Activated CD4-positive, alpha-beta T cell treated with anti-CD3 and anti-CD28 coated beads, Interleukin-2, amount 50 U/mL, for 1 hour (primary cell): Measurements from ENCODE around the gene M1AP.
A peak's percentile ranks its signal among the peaks of the same experiment; 100 is the strongest.

ENCODE experiments used
- DNase-seq: peaks from one replicate; pipeline ENCODE4 v3.0.0-alpha.2; 2020

Gene M1AP

GRCh38 chr2:74538881-74539339 is 109.2 kb downstream of the M1AP start:
- DNase-seq: no peak

DNA sequence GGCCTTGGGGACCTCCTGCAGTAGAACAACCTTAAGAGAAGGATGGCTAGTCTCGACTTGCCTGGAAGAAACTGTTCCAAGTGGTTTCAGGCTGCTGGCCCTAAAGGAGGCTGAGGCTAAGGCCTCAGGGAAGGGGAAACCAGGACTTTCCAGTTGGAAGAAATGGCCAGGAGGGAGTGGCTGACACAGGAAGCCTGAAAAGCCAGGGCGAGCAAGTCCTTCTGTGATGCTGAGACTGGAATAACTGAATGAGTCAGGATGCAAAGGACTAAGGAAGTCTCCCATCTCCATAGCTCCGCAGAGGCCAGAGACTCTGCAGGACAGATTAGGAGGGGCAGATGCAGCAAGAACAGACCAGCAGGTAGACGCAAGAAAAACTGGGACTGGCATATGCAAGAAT is 111.0 kb downstream of the M1AP start:
- no peak for DNase-seq

DNA sequence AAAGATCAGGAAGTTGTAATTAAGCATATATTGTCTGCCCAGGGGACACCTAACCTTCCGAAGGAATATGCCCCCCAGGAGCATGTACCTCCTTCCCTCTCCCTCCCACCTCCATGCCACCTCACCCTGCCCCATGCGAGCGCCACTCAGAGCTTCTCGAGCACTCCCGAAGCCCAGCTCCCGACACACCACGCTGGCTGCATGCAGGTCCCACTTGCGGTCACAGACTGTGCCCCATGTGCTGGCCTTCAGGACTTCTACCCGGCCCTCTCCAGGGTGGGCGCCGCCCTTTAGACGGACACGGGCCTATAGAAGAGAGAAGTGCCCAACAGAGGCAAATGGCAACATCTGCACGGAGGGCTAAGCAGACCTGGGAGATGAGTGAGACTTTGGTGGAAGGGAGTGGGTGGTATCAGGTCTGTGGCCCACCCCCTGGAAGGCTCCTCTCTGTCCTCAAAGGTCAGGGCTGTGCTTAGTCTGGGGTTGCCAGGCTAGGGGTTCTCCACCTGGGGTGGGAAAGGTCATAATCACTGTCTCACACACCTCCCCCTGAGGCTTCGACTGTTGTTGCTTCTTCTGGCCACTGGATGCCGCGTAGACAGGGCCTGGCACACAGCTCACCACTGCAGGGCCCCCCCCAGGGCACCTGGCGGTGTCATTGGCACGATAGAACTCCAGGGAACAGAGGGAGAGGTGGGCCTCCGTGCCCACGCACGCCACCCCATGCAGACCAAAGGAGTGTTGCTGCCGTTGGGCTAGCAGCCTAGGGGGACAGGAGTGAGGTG is 111.8 kb downstream of the M1AP start:
- DNase-seq: no peak

- no peak for DNase-seq
Observed at GRCh38 chr2:74535440-74535965, 112.6 kb downstream of the M1AP start.

- DNase-seq: no peak
Observed at GRCh38 chr2:74534411-74534810, 113.7 kb downstream of the M1AP start.

GRCh38 chr2:74533464-74533863 is 114.7 kb downstream of the M1AP start:
- DNase-seq: no peak

DNA sequence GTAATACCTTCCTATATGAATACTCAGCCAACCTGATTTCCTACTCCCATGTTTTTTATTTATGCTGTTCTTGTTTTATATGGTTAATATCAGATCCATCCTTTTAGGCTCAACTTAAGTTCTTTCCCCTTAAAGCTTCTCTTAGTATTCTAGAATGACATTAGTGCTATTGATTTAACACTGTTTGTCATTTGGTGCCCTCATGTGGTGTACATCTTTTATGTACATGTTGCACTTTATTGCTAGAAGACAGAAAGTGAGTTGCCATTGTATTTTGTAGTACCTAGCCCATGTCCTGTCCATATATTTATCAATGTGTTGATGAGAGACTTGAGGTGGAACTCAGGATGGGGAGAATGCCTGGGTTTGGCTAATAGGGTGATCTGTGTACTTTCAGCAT is 115.9 kb downstream of the M1AP start:
- no peak for DNase-seq

GRCh38 chr2:74531666-74532065 is 116.5 kb downstream of the M1AP start:
- DNase-seq: no peak

- peak; percentile 43 for DNase-seq
Observed at GRCh38 chr2:74530239-74531187, 117.6 kb downstream of the M1AP start.

DNA sequence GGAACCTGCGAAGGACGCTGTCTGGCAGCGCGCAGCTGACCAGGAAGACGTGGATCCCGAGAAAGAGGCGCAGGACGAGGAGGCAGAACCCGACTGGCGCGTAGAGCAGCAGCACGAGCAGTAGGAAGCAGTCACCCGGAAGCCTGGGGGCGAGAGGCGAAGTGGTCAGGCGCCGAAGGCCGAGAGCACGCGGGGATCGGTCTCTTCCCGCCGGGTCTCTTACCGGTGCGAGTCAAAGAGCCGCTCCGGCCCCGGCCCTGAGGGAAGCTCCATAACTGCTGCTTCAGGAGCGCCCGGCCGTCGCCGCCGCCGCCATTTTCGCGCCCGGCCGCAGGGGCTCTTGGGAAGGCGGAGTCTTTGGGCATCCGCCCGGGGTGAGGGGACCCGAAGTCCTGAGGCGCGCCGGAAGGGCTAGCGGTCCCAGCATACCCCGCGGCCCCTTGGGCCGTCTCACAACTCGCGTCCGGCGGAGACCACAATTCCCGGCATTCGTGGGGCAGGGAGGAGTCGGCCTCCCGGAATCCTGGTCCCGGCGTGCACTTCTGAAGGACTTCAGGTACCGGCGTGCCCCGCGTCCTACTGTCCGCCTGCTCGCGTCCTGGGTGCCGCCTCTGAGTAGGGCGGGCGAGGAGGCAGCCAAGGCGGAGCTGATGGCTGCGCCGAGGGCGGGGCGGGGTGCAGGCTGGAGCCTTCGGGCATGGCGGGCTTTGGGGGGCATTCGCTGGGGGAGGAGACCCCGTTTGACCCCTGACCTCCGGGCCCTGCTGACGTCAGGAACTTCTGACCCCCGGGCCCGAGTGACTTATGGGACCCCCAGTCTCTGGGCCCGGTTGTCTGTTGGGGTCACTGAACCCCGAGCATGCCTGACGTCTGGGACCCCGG is 118.5 kb downstream of the M1AP start, which contains the start of the genes AUP1 and HTRA2:
Gene AUP1 (minus strand): TSS at position 350 of the 882 bp plus-strand sequence. CDS start 77 bp downstream, at position 273.
Gene HTRA2 (plus strand): TSS at position 577 of the 882 bp plus-strand sequence. CDS start 74 bp downstream, at position 651.
- DNase-seq: peak; percentile 81

DNA sequence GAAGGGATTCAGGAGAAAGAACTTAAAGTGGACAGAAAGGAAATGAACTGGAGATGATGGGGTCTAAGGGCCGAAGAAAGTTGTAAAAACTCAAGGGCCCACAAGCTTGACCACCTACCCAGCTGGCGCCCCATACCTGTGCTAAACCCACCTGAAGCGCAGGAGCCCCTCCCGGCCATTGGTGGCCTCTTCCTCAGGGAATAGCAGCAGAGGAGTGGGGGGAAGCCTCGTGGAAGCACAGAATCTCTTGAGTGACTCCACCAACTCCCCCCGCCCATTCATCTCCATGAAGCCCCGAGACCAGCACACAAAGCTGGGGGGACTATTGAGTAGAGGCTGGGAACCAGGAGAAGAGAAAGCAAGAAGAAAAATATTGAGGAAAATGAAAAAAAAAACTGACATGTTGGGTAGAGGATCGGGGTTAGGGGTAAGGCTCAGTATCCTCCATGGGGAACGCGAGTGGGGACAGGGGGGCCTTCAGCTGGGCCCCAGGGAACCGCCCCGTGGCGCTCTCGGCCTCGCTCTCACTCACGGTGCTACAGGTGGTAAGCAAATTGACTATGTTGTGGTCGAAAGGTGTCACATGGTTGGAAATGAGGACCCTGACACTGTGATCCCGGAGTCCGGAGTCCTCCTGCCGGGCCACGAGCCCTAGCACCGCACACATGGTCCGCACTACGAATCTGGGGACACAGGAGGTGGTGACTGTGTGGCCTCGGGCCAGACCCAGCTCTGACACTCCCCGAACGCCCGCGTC is 119.4 kb downstream of the M1AP start:
- no peak for DNase-seq

- DNase-seq: no peak
Observed at GRCh38 chr2:74527741-74528140, 120.4 kb downstream of the M1AP start.

DNA sequence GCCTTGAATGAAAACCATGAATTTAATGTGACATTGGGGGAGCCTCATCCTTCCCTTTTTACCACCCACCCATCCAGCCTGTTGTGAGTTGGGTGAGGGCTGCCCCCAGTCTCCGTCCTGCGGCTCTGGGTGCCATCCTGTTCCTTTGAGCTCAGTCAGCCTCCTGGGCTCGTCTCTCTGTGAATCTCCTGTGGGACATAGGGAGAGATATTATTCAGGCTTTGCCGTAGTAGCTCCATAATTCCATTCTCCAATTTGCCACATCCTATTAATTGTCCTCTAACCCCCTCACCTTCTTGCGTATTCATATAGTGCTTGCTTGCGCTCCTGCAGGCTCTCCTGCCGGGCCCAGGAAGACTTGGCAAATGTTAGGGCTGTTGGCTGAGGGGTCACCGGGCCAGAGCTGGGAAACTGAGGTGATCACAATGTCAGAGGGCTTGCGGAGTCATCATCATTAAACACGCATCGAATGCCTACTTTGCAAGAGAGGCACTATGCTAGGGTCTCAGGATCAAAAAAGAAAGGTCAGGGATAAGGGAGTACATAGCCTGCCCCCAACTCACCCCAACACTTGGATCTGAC is 121.4 kb downstream of the M1AP start:
- no peak for DNase-seq

- no peak for DNase-seq
Observed at GRCh38 chr2:74525717-74526648, 122.1 kb downstream of the M1AP start, which contains the start of gene DQX1. TSS of gene DQX1 (minus strand) at chr2:74526231. CDS start at chr2:74525729, 502 bp downstream.

GRCh38 chr2:74524955-74525716 is 123.0 kb downstream of the M1AP start:
- DNase-seq: no peak

GRCh38 chr2:74524005-74524404 is 124.1 kb downstream of the M1AP start:
- no peak for DNase-seq

DNA sequence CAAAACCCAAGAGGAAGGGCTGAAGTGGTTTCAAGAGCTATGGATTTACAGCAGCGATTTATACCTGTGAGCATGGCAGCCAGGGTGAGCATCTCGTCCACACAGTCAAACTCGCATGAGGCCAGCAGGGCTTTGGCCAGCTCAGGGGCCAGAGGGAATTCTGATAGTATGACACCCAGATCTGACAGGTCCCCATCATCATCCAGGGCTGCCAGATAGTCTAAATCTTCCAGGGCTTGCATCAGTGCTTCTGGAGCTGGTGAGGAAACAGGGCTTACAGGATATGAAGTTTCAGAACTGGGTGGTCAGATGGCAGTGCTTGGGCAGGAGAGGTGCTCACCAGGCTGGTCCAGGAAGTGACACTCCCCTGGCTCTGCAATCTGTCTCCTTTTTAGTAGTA is 125.6 kb downstream of the M1AP start:
- no peak for DNase-seq

- no peak for DNase-seq
Observed at GRCh38 chr2:74516650-74517049, 131.5 kb downstream of the M1AP start.
